Measurements from ENCODE around the gene SLC7A5.

DNA sequence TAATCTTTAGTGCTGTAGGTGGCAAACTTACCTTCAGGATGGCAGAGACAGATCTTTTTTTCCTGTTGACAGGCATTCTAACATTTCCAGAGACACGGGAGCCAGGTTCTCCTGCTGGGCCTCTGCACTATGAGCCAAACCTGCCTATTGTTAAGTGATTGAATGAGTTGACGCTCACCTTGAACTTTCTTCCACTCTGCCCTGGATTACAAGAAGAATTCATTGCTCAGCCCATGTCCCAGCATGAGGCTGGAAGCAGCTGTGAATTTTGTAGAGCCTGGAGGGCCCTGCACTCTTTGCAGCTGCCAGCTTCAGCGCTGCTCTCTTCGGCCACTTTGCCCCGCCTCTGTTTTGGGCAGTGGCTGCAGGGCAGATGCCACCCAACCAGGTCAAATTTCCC lies 9.4 kb upstream of the SLC7A5 start:
- TF ChIP-seq, protein P1, sequence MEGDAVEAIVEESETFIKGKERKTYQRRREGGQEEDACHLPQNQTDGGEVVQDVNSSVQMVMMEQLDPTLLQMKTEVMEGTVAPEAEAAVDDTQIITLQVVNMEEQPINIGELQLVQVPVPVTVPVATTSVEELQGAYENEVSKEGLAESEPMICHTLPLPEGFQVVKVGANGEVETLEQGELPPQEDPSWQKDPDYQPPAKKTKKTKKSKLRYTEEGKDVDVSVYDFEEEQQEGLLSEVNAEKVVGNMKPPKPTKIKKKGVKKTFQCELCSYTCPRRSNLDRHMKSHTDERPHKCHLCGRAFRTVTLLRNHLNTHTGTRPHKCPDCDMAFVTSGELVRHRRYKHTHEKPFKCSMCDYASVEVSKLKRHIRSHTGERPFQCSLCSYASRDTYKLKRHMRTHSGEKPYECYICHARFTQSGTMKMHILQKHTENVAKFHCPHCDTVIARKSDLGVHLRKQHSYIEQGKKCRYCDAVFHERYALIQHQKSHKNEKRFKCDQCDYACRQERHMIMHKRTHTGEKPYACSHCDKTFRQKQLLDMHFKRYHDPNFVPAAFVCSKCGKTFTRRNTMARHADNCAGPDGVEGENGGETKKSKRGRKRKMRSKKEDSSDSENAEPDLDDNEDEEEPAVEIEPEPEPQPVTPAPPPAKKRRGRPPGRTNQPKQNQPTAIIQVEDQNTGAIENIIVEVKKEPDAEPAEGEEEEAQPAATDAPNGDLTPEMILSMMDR (conservative IDR thresholded peaks at IDR 0.05; ENCODE audit: low read length) = no peak
- TF ChIP-seq EZH2phosphoT487 (IDR thresholded peaks at IDR 0.05; ENCODE audit: borderline replicate concordance, low read depth, low read length) = no peak
